Epithelial cell of esophagus (primary cell): ENCODE measurements around the gene TRIO.

Experiments used
- DNase-seq: peaks from one replicate; pipeline ENCODE4 v3.0.0; 2010; ENCODE audit warnings: low read depth
- H3K4me3 ChIP-seq: 2 replicates; pipeline ENCODE4 v1.5.1; 2011; ENCODE audit warnings: mild to moderate bottlenecking, low read length, control low read depth
- CTCF ChIP-seq: IDR thresholded peaks from 2 replicates; pipeline ENCODE4 v1.5.1; 2011; ENCODE audit warnings: low read depth, mild to moderate bottlenecking, low read length, control low read depth, inconsistent platforms; ENCODE audit not compliant: insufficient read depth; ENCODE audit errors: missing control alignments

Gene TRIO

GRCh38 chr5:14165375-14166106 lies 22.4 kb downstream of the TRIO start:
- H3K4me3 ChIP-seq = no peak overlapping the region
- peak; percentile 68 for DNase-seq
- no peak for TF ChIP-seq CTCF

- DNase-seq = no peak
- no peak overlapping the region for H3K4me3 ChIP-seq
- TF ChIP-seq CTCF = no peak
Measured at GRCh38 chr5:14166437-14166836, 23.3 kb downstream of the TRIO start.

GRCh38 chr5:14167211-14167845 lies 24.2 kb downstream of the TRIO start:
- DNase-seq = peak; percentile 66
- H3K4me3 ChIP-seq = no peak overlapping the region

GRCh38 chr5:14168144-14168792 lies 25.1 kb downstream of the TRIO start:
- TF ChIP-seq CTCF = no peak
- H3K4me3 ChIP-seq = no peak overlapping the region
- DNase-seq = peak; percentile 53

More at GRCh38 chr5:14167211-14167845, 24.2 kb downstream of the TRIO start:
- no peak for TF ChIP-seq CTCF

- TF ChIP-seq CTCF = no peak
- no peak for DNase-seq
Measured at GRCh38 chr5:14168793-14169262, 25.7 kb downstream of the TRIO start.

GRCh38 chr5:14171046-14171445 lies 27.9 kb downstream of the TRIO start:
- DNase-seq = no peak
- H3K4me3 ChIP-seq = no peak overlapping the region
- TF ChIP-seq CTCF = no peak

More at GRCh38 chr5:14168793-14169262, 25.7 kb downstream of the TRIO start:
- H3K4me3 ChIP-seq = no peak overlapping the region
